ENCODE results near the gene SPAG6. TPM values are rescaled to one million over a fixed set of nuclear protein-coding genes. Genes with fewer than 3 reads are reported as not detected.

SPAG6 gene
- total RNA-seq, 1 experiment from 2014 or later, result 0.74 TPM

DNA sequence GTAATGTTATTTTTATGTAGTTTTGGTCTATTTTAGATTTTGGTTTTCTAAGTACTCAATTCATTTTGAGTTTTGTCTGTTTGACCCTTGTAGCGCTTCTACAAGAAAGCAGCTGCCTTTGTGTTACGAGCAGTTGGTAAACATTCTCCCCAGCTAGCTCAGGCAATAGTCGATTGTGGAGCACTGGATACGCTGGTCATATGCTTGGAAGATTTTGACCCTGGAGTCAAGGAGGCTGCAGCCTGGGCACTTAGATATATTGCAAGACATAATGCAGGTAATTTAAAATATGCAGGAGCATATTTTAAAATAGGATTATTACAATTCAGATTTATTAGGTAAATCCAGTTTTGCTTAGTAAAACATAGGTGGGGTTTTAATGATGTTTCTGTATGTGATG lies 23.1 kb downstream of the SPAG6 start:
- H3K27ac Mint-ChIP-seq, result no peak overlapping the region
- H3K9me3 Mint-ChIP-seq, result no peaks in the 10 kb centered on the region
- no peaks in the 10 kb centered on the region for H3K4me1 Mint-ChIP-seq
- ChIA-PET POLR2A (no interaction called here), CTCF (no interaction called here)
- no peak overlapping the region for H3K4me3 Mint-ChIP-seq
- no peaks in the 10 kb centered on the region for H3K27me3 Mint-ChIP-seq (ENCODE audit: low read depth)
- no peak for TF ChIP-seq FOXJ3 (CRISPR knock-in tag; IDR thresholded peaks at IDR 0.05; ENCODE audit: borderline replicate concordance)
- no peak for TF ChIP-seq SP1 (CRISPR knock-in tag; conservative IDR thresholded peaks at IDR 0.05)
- TF ChIP-seq ZNF512 (CRISPR knock-in tag; IDR thresholded peaks at IDR 0.05; ENCODE audit: borderline replicate concordance), result no peak
- TF ChIP-seq E2F5 (CRISPR knock-in tag; IDR thresholded peaks at IDR 0.05), result no peak
- TF ChIP-seq, protein P1, sequence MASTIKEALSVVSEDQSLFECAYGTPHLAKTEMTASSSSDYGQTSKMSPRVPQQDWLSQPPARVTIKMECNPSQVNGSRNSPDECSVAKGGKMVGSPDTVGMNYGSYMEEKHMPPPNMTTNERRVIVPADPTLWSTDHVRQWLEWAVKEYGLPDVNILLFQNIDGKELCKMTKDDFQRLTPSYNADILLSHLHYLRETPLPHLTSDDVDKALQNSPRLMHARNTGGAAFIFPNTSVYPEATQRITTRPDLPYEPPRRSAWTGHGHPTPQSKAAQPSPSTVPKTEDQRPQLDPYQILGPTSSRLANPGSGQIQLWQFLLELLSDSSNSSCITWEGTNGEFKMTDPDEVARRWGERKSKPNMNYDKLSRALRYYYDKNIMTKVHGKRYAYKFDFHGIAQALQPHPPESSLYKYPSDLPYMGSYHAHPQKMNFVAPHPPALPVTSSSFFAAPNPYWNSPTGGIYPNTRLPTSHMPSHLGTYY (CRISPR knock-in tag; IDR thresholded peaks at IDR 0.05), result no peak
- no peak for TF ChIP-seq ZNF121 (CRISPR knock-in tag; IDR thresholded peaks at IDR 0.05)
- no peak for TF ChIP-seq ZNF396 (CRISPR knock-in tag; IDR thresholded peaks at IDR 0.05; ENCODE audit: borderline replicate concordance)
- no peak for TF ChIP-seq ZNF532 (CRISPR knock-in tag; IDR thresholded peaks at IDR 0.05; ENCODE audit: borderline replicate concordance)
- no peak for TF ChIP-seq TCF7 (CRISPR knock-in tag; IDR thresholded peaks at IDR 0.05; ENCODE audit: low read depth)
- TF ChIP-seq, protein P2, sequence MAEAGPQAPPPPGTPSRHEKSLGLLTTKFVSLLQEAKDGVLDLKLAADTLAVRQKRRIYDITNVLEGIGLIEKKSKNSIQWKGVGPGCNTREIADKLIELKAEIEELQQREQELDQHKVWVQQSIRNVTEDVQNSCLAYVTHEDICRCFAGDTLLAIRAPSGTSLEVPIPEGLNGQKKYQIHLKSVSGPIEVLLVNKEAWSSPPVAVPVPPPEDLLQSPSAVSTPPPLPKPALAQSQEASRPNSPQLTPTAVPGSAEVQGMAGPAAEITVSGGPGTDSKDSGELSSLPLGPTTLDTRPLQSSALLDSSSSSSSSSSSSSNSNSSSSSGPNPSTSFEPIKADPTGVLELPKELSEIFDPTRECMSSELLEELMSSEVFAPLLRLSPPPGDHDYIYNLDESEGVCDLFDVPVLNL (CRISPR knock-in tag; IDR thresholded peaks at IDR 0.05; ENCODE audit: borderline replicate concordance, low read depth), result no peak
- no peak for TF ChIP-seq TP53 (CRISPR knock-in tag; IDR thresholded peaks at IDR 0.05)
- no peak for TF ChIP-seq ZNF219 (CRISPR knock-in tag; IDR thresholded peaks at IDR 0.05; ENCODE audit: borderline replicate concordance)
- TF ChIP-seq ZNF138 (CRISPR knock-in tag; conservative IDR thresholded peaks at IDR 0.05), result no peak
- TF ChIP-seq, protein P3, sequence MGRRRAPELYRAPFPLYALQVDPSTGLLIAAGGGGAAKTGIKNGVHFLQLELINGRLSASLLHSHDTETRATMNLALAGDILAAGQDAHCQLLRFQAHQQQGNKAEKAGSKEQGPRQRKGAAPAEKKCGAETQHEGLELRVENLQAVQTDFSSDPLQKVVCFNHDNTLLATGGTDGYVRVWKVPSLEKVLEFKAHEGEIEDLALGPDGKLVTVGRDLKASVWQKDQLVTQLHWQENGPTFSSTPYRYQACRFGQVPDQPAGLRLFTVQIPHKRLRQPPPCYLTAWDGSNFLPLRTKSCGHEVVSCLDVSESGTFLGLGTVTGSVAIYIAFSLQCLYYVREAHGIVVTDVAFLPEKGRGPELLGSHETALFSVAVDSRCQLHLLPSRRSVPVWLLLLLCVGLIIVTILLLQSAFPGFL (CRISPR knock-in tag; IDR thresholded peaks at IDR 0.05; ENCODE audit: borderline replicate concordance), result no peak
- TF ChIP-seq, protein P4, sequence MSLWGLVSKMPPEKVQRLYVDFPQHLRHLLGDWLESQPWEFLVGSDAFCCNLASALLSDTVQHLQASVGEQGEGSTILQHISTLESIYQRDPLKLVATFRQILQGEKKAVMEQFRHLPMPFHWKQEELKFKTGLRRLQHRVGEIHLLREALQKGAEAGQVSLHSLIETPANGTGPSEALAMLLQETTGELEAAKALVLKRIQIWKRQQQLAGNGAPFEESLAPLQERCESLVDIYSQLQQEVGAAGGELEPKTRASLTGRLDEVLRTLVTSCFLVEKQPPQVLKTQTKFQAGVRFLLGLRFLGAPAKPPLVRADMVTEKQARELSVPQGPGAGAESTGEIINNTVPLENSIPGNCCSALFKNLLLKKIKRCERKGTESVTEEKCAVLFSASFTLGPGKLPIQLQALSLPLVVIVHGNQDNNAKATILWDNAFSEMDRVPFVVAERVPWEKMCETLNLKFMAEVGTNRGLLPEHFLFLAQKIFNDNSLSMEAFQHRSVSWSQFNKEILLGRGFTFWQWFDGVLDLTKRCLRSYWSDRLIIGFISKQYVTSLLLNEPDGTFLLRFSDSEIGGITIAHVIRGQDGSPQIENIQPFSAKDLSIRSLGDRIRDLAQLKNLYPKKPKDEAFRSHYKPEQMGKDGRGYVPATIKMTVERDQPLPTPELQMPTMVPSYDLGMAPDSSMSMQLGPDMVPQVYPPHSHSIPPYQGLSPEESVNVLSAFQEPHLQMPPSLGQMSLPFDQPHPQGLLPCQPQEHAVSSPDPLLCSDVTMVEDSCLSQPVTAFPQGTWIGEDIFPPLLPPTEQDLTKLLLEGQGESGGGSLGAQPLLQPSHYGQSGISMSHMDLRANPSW (CRISPR knock-in tag; conservative IDR thresholded peaks at IDR 0.05; ENCODE audit: low read depth), result no peak
- no peak for TF ChIP-seq IRF2 (CRISPR knock-in tag; IDR thresholded peaks at IDR 0.05; ENCODE audit: borderline replicate concordance, low read depth)
- TF ChIP-seq OVOL2 (CRISPR knock-in tag; IDR thresholded peaks at IDR 0.05; ENCODE audit: borderline replicate concordance), result no peak
- TF ChIP-seq GABPB1 (CRISPR knock-in tag; IDR thresholded peaks at IDR 0.05), result no peak
- no peak for TF ChIP-seq ZNF281 (CRISPR knock-in tag; IDR thresholded peaks at IDR 0.05)
- ATAC-seq (no peak), DNase-seq (ENCODE audit: low spot score) (no peak)
- H3K36me3 Mint-ChIP-seq, result no peaks in the 10 kb centered on the region

Measured in WTC11 (cell line).